ENCODE measurements around the gene PER2.
"Not testable (repeated sequence)": the region's sequence is repeated elsewhere in the genome, so short reads cannot be mapped to it uniquely, and the experiment has no call there.

PER2 gene

GRCh38 chr2:238314576-238314975 lies 26.2 kb upstream of the PER2 start:
- TF ChIP-seq, protein P1, sequence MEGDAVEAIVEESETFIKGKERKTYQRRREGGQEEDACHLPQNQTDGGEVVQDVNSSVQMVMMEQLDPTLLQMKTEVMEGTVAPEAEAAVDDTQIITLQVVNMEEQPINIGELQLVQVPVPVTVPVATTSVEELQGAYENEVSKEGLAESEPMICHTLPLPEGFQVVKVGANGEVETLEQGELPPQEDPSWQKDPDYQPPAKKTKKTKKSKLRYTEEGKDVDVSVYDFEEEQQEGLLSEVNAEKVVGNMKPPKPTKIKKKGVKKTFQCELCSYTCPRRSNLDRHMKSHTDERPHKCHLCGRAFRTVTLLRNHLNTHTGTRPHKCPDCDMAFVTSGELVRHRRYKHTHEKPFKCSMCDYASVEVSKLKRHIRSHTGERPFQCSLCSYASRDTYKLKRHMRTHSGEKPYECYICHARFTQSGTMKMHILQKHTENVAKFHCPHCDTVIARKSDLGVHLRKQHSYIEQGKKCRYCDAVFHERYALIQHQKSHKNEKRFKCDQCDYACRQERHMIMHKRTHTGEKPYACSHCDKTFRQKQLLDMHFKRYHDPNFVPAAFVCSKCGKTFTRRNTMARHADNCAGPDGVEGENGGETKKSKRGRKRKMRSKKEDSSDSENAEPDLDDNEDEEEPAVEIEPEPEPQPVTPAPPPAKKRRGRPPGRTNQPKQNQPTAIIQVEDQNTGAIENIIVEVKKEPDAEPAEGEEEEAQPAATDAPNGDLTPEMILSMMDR (IDR thresholded peaks at IDR 0.05; ENCODE audit: low read depth, low read length) = no peak
- TF ChIP-seq EZH2phosphoT487 (IDR thresholded peaks at IDR 0.05; ENCODE audit: low read depth) = no peak

DNA sequence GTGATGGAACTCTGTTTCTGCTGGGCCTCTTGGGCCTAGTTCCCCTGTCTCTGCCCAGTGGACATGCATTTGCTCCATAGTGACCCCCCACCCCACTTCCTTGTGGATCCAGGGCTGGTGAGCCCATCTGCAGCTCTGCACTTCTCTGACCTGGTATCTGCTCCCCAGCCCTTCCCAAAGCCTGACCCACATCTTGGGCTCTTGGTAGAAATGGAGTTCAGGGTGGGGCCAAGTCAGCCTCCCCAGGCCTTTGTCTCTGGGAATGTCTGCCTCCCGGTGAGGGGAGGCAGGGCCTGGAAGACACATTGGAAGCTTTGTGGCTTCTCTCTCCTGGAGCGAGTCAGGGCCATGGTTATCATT lies 25.6 kb upstream of the PER2 start:
- H3K4me3 ChIP-seq (ENCODE audit: low read length) = no peak overlapping the region
- TF ChIP-seq, protein P1 (IDR thresholded peaks at IDR 0.05; ENCODE audit: low read depth, low read length) = no peak
- TF ChIP-seq EZH2phosphoT487 (IDR thresholded peaks at IDR 0.05; ENCODE audit: low read depth) = no peak
- no peak overlapping the region for H3K9ac ChIP-seq (ENCODE audit: low read length)
- no peak overlapping the region for H3K27ac ChIP-seq (ENCODE audit: low read length)
- H3K9me3 ChIP-seq (ENCODE audit: insufficient read depth, low read length) = no peaks in the 10 kb centered on the region
- H3K27me3 ChIP-seq (ENCODE audit: low read depth, low read length) = no peaks in the 10 kb centered on the region
- no peak overlapping the region for H3K4me2 ChIP-seq (ENCODE audit: low read length)
- H3K36me3 ChIP-seq (replicated peaks; ENCODE audit: low read depth, low read length) = no peaks in the 10 kb centered on the region
- H3K4me1 ChIP-seq (ENCODE audit: low read length) = no peaks in the 10 kb centered on the region
- no peaks in the 10 kb centered on the region for H4K20me1 ChIP-seq (ENCODE audit: insufficient read depth, low read length)
- no peak overlapping the region for H2AFZ ChIP-seq (ENCODE audit: low read depth, low read length)
- no peaks in the 10 kb centered on the region for H3K79me2 ChIP-seq (ENCODE audit: low read length)

More at GRCh38 chr2:238314576-238314975, 26.2 kb upstream of the PER2 start:
- Histone ChIP-seq H3K9ac (ENCODE audit: low read length) (no peak overlapping the region), H4K20me1 (ENCODE audit: insufficient read depth, low read length) (no peaks in the 10 kb centered on the region), H2AFZ (ENCODE audit: low read depth, low read length) (no peak overlapping the region), H3K27me3 (ENCODE audit: low read depth, low read length) (no peaks in the 10 kb centered on the region), H3K36me3 (replicated peaks; ENCODE audit: low read depth, low read length) (no peaks in the 10 kb centered on the region), H3K79me2 (ENCODE audit: low read length) (no peaks in the 10 kb centered on the region), H3K9me3 (ENCODE audit: insufficient read depth, low read length) (no peaks in the 10 kb centered on the region), H3K4me3 (ENCODE audit: low read length) (no peak overlapping the region), H3K4me1 (ENCODE audit: low read length) (no peaks in the 10 kb centered on the region), H3K4me2 (ENCODE audit: low read length) (no peak overlapping the region), H3K27ac (ENCODE audit: low read length) (no peak overlapping the region)

GRCh38 chr2:238313289-238313990 lies 25.0 kb upstream of the PER2 start:
- Histone ChIP-seq H3K79me2 (ENCODE audit: low read length) (no peaks in the 10 kb centered on the region), H3K27ac (ENCODE audit: low read length) (no peak overlapping the region), H3K4me3 (ENCODE audit: low read length) (no peak overlapping the region), H3K4me1 (ENCODE audit: low read length) (no peaks in the 10 kb centered on the region), H4K20me1 (ENCODE audit: insufficient read depth, low read length) (no peaks in the 10 kb centered on the region), H3K27me3 (ENCODE audit: low read depth, low read length) (no peaks in the 10 kb centered on the region), H3K9ac (ENCODE audit: low read length) (no peak overlapping the region), H3K9me3 (ENCODE audit: insufficient read depth, low read length) (no peaks in the 10 kb centered on the region), H2AFZ (ENCODE audit: low read depth, low read length) (no peak overlapping the region), H3K36me3 (replicated peaks; ENCODE audit: low read depth, low read length) (no peaks in the 10 kb centered on the region), H3K4me2 (ENCODE audit: low read length) (no peak overlapping the region)
- TF ChIP-seq, protein P1 (IDR thresholded peaks at IDR 0.05; ENCODE audit: low read depth, low read length) = no peak
- TF ChIP-seq EZH2phosphoT487 (IDR thresholded peaks at IDR 0.05; ENCODE audit: low read depth) = no peak

- not testable (repeated sequence) for H3K4me3 ChIP-seq (ENCODE audit: low read length); H3K27ac ChIP-seq (ENCODE audit: low read length); H3K27me3 ChIP-seq (ENCODE audit: low read depth, low read length); H3K4me1 ChIP-seq (ENCODE audit: low read length); H2AFZ ChIP-seq (ENCODE audit: low read depth, low read length); H3K9me3 ChIP-seq (ENCODE audit: insufficient read depth, low read length); H3K79me2 ChIP-seq (ENCODE audit: low read length); H3K36me3 ChIP-seq (replicated peaks; ENCODE audit: low read depth, low read length); H3K9ac ChIP-seq (ENCODE audit: low read length); H4K20me1 ChIP-seq (ENCODE audit: insufficient read depth, low read length); H3K4me2 ChIP-seq (ENCODE audit: low read length)
These were observed 22.3 kb upstream of the PER2 start for GRCh38 chr2:238310721-238311120.
